Neural progenitor cell (in vitro differentiated cells): ENCODE results near the gene SYNGR2. TPM values are rescaled to one million over a fixed set of nuclear protein-coding genes. Genes with fewer than 3 reads are reported as not detected.

Experiments used
- DNase-seq: peaks from one replicate; pipeline ENCODE4 v3.0.0-alpha.2; 2016; ENCODE audit warnings: low spot score
- H2AFZ ChIP-seq: fragments of 200-600 bp; sonication (generic); replicated peaks from 2 replicates; pipeline ENCODE4 v1.6.1; 2016; ENCODE audit warnings: antibody characterized with exemption
- H3F3A ChIP-seq: fragments of 200-600 bp; sonication (generic); 2 replicates; pipeline ENCODE4 v1.6.1; 2016; ENCODE audit warnings: antibody characterized with exemption, low read depth
- H3K27ac ChIP-seq: fragments of 200-600 bp; sonication (generic); 2 replicates; pipeline ENCODE4 v1.5.1; 2016; ENCODE audit warnings: mild to moderate bottlenecking
- H3K27me3 ChIP-seq: fragments of 200-600 bp; sonication (generic); 2 replicates; pipeline ENCODE4 v1.6.1; 2016; ENCODE audit warnings: mild to moderate bottlenecking, moderate library complexity
- H3K36me3 ChIP-seq: fragments of 200-600 bp; sonication (generic); 2 replicates; pipeline ENCODE4 v1.5.1; 2016
- H3K4me1 ChIP-seq: fragments of 200-600 bp; sonication (generic); 2 replicates; pipeline ENCODE4 v1.6.1; 2016; ENCODE audit warnings: mixed run types
- H3K4me2 ChIP-seq: fragments of 200-600 bp; sonication (generic); 2 replicates; pipeline ENCODE4 v1.6.1; 2016
- H3K4me3 ChIP-seq: fragments of 200-600 bp; sonication (generic); 2 replicates; pipeline ENCODE4 v1.5.1; 2016
- H3K79me2 ChIP-seq: fragments of 200-600 bp; sonication (generic); 2 replicates; pipeline ENCODE4 v1.6.1; 2016; ENCODE audit warnings: low read depth
- H3K9ac ChIP-seq: fragments of 200-600 bp; sonication (generic); 2 replicates; pipeline ENCODE4 v1.6.1; 2016
- H3K9me3 ChIP-seq: fragments of 200-600 bp; sonication (generic); 2 replicates; pipeline ENCODE4 v1.5.1; 2016; ENCODE audit warnings: low read depth
- H4K20me1 ChIP-seq: fragments of 200-600 bp; sonication (generic); 2 replicates; pipeline ENCODE4 v1.6.1; 2016; ENCODE audit warnings: low read depth
- H3K27ac Mint-ChIP-seq: 3 replicates; pipeline ENCODE4 v1.8.0; 2021; ENCODE audit warnings: mixed read lengths
- H3K27me3 Mint-ChIP-seq: 2 replicates; pipeline ENCODE4 v1.8.0; 2022; ENCODE audit warnings: low read depth, mild to moderate bottlenecking, inconsistent platforms, moderate library complexity, mixed read lengths; ENCODE audit not compliant: insufficient read depth
- H3K36me3 Mint-ChIP-seq: 3 replicates; pipeline ENCODE4 v1.8.0; 2021; ENCODE audit warnings: mixed read lengths
- H3K4me1 Mint-ChIP-seq: 3 replicates; pipeline ENCODE4 v1.8.0; 2021; ENCODE audit warnings: mixed read lengths
- H3K4me3 Mint-ChIP-seq: 3 replicates; pipeline ENCODE4 v1.8.0; 2021; ENCODE audit warnings: mild to moderate bottlenecking, moderate library complexity, mixed read lengths
- H3K9me3 Mint-ChIP-seq: 3 replicates; pipeline ENCODE4 v1.8.0; 2020; ENCODE audit warnings: mixed read lengths
- CTCF ChIP-seq: fragments of 200-600 bp; sonication (generic); IDR thresholded peaks from 2 replicates; pipeline ENCODE4 v1.5.1; 2017; ENCODE audit warnings: antibody characterized with exemption, mild to moderate bottlenecking
- EZH2 ChIP-seq: fragments of 200-600 bp; sonication (generic); IDR thresholded peaks from 2 replicates; pipeline ENCODE4 v1.6.1; 2017; ENCODE audit warnings: antibody characterized with exemption, mild to moderate bottlenecking, moderate library complexity
- EZH2phosphoT487 ChIP-seq: fragments of 200-600 bp; sonication (generic); IDR thresholded peaks from 2 replicates; pipeline ENCODE4 v1.6.1; 2017; ENCODE audit warnings: antibody characterized with exemption
- total RNA-seq: library from RNA; depleted of rRNA; stranded (reverse); fragments of >200 nt; gene quantifications from 2 replicates; pipeline ENCODE4 v1.2.3, GENCODE V29; 2015; ENCODE audit warnings: low replicate concordance

SYNGR2 gene
- total RNA-seq, 1 donor from 2014 or later, result 6.2 TPM

- no peak for DNase-seq
- Histone ChIP-seq H3K27ac (no peak overlapping the region), H3K27me3 (no peaks in the 10 kb centered on the region), H3K9me3 (no peaks in the 10 kb centered on the region), H3K9ac (no peak overlapping the region), H3K36me3 (no peaks in the 10 kb centered on the region), H3K79me2 (no peaks in the 10 kb centered on the region), H3F3A (peaks cover 60% of the 10 kb centered on the region), H4K20me1 (peaks cover 38% of the 10 kb centered on the region), H3K4me1 (peaks cover 9% of the 10 kb centered on the region), H2AFZ (no peak overlapping the region), H3K4me2 (no peak overlapping the region), H3K4me3 (no peak overlapping the region)
- H3K36me3 Mint-ChIP-seq, result peaks cover 10% of the 10 kb centered on the region
- TF ChIP-seq CTCF, result no peak
- TF ChIP-seq EZH2, result no peak
- no peak for TF ChIP-seq EZH2phosphoT487
- H3K4me3 Mint-ChIP-seq, result peak overlapping the region; percentile 24
- H3K27me3 Mint-ChIP-seq, result peaks cover 14% of the 10 kb centered on the region
- H3K9me3 Mint-ChIP-seq, result no peaks in the 10 kb centered on the region
- H3K27ac Mint-ChIP-seq, result no peak overlapping the region
- H3K4me1 Mint-ChIP-seq, result peaks cover 16% of the 10 kb centered on the region
These were observed 4.8 kb downstream of the SYNGR2 start for GRCh38 chr17:78173097-78173715.

GRCh38 chr17:78174346-78174869 is 6.0 kb downstream of the SYNGR2 start:
- Histone ChIP-seq H3K9ac (no peak overlapping the region), H3K4me3 (no peak overlapping the region), H3K27me3 (no peaks in the 10 kb centered on the region), H4K20me1 (peaks cover 32% of the 10 kb centered on the region), H3F3A (peaks cover 57% of the 10 kb centered on the region), H3K79me2 (no peaks in the 10 kb centered on the region), H3K9me3 (no peaks in the 10 kb centered on the region), H3K36me3 (no peaks in the 10 kb centered on the region), H3K27ac (no peak overlapping the region), H3K4me1 (peaks cover 3% of the 10 kb centered on the region), H3K4me2 (no peak overlapping the region), H2AFZ (no peak overlapping the region)
- peaks cover 22% of the 10 kb centered on the region for H3K36me3 Mint-ChIP-seq
- H3K27me3 Mint-ChIP-seq, result peaks cover 14% of the 10 kb centered on the region
- TF ChIP-seq EZH2phosphoT487, result no peak
- no peak for TF ChIP-seq CTCF
- TF ChIP-seq EZH2, result no peak
- DNase-seq, result no peak
- no peak overlapping the region for H3K27ac Mint-ChIP-seq
- no peak overlapping the region for H3K4me3 Mint-ChIP-seq
- peaks cover 16% of the 10 kb centered on the region for H3K4me1 Mint-ChIP-seq
- no peaks in the 10 kb centered on the region for H3K9me3 Mint-ChIP-seq

- Histone ChIP-seq H3K79me2 (no peaks in the 10 kb centered on the region), H3K9me3 (no peaks in the 10 kb centered on the region), H3K27me3 (no peaks in the 10 kb centered on the region), H3F3A (peaks cover 51% of the 10 kb centered on the region), H3K9ac (no peak overlapping the region), H3K27ac (no peak overlapping the region), H2AFZ (no peak overlapping the region), H3K4me3 (no peak overlapping the region), H3K4me2 (no peak overlapping the region), H3K36me3 (no peaks in the 10 kb centered on the region), H3K4me1 (no peaks in the 10 kb centered on the region), H4K20me1 (peaks cover 25% of the 10 kb centered on the region)
- no peak overlapping the region for H3K27ac Mint-ChIP-seq
- H3K36me3 Mint-ChIP-seq, result peaks cover 24% of the 10 kb centered on the region
- TF ChIP-seq EZH2, result no peak
- TF ChIP-seq EZH2phosphoT487, result no peak
- peak; percentile 35 for TF ChIP-seq CTCF
- H3K9me3 Mint-ChIP-seq, result no peaks in the 10 kb centered on the region
- H3K27me3 Mint-ChIP-seq, result peaks cover 14% of the 10 kb centered on the region
- no peak overlapping the region for H3K4me3 Mint-ChIP-seq
- DNase-seq, result peak; percentile 33
- H3K4me1 Mint-ChIP-seq, result peaks cover 16% of the 10 kb centered on the region
These were observed 6.7 kb downstream of the SYNGR2 start for GRCh38 chr17:78174870-78175642.
